Nucleus accumbens (tissue), 56 donors: ENCODE measurements around the gene GRIP1.
A peak's percentile ranks its signal among the peaks of the same experiment; 100 is the strongest.
"Not testable (repeated sequence)": the region's sequence is repeated elsewhere in the genome, so short reads cannot be mapped to it uniquely, and the experiment has no call there.

Experiments
- DNase-seq, 56 donors: peaks; one replicate each; lab custom pipeline; 2025; lab: John Stamatoyannopoulos, UW

GRIP1 gene

GRCh38 chr12:66352197-66352596 lies 326.7 kb downstream of the GRIP1 start:
- DNase-seq: peak in 19 of 56 donors; percentile 2 to 53 (median 6)

- no peak for DNase-seq
Observed at GRCh38 chr12:66351301-66351700, 327.6 kb downstream of the GRIP1 start.

GRCh38 chr12:66345956-66346355 lies 332.9 kb downstream of the GRIP1 start:
- no peak for DNase-seq

- no peak for DNase-seq
Observed at GRCh38 chr12:66345212-66345611, 333.7 kb downstream of the GRIP1 start.

- no peak for DNase-seq
Observed at GRCh38 chr12:66341126-66341525, 337.8 kb downstream of the GRIP1 start.

- DNase-seq: no peak
Observed at GRCh38 chr12:66340131-66340530, 338.7 kb downstream of the GRIP1 start.

- DNase-seq: no peak
Observed at GRCh38 chr12:66337381-66338010, 341.4 kb downstream of the GRIP1 start.

- DNase-seq: peak in 1 of 56 donors; percentile 14
Observed at GRCh38 chr12:66335746-66336145, 343.1 kb downstream of the GRIP1 start.

- DNase-seq: no peak
Observed at GRCh38 chr12:66331814-66332213, 347.1 kb downstream of the GRIP1 start.

- no peak for DNase-seq
Observed at GRCh38 chr12:66331016-66331415, 347.9 kb downstream of the GRIP1 start.

- peak in 1 of 56 donors; percentile 7 for DNase-seq
Observed at GRCh38 chr12:66329941-66330340, 348.9 kb downstream of the GRIP1 start.

GRCh38 chr12:66323017-66323416 lies 355.9 kb downstream of the GRIP1 start:
- DNase-seq: no peak

GRCh38 chr12:66321435-66321834 lies 357.4 kb downstream of the GRIP1 start:
- DNase-seq: no peak

- DNase-seq: no peak
Observed at GRCh38 chr12:66320996-66321395, 357.9 kb downstream of the GRIP1 start.

- DNase-seq: no peak
Observed at GRCh38 chr12:66319266-66319954, 359.5 kb downstream of the GRIP1 start.

- DNase-seq: no peak
Observed at GRCh38 chr12:66314278-66314677, 364.6 kb downstream of the GRIP1 start.

- DNase-seq: no peak
Observed at GRCh38 chr12:66312189-66312588, 366.7 kb downstream of the GRIP1 start.

GRCh38 chr12:66309606-66310005 lies 369.3 kb downstream of the GRIP1 start:
- DNase-seq: no peak

GRCh38 chr12:66304296-66304900 lies 374.5 kb downstream of the GRIP1 start:
- no peak for DNase-seq

GRCh38 chr12:66303316-66303804 lies 375.5 kb downstream of the GRIP1 start:
- not testable (repeated sequence) for DNase-seq

- DNase-seq: no peak
Observed at GRCh38 chr12:66302827-66303169, 376.1 kb downstream of the GRIP1 start.
